ENCODE results near the gene ST3GAL3.

GRCh38 chr1:43908226-43908625, 200.9 kb downstream of the ST3GAL3 start:
- TF ChIP-seq KLF1 (tag by site-specific recombination; IDR thresholded peaks at IDR 0.05), result no peak
- no peak for TF ChIP-seq TRIM28 (IDR thresholded peaks at IDR 0.05; ENCODE audit: borderline replicate concordance, low read length)
- TF ChIP-seq CTCF (tag by site-specific recombination; IDR thresholded peaks at IDR 0.05), result no peak
- no peak for TF ChIP-seq ZNF701 (tag by site-specific recombination; IDR thresholded peaks at IDR 0.05)
- no peak for TF ChIP-seq TSHZ1 (tag by site-specific recombination; IDR thresholded peaks at IDR 0.05; ENCODE audit: borderline replicate concordance)
- TF ChIP-seq SALL2 (tag by site-specific recombination; IDR thresholded peaks at IDR 0.05; ENCODE audit: borderline replicate concordance), result no peak
- no peak for TF ChIP-seq ZNF324 (tag by site-specific recombination; IDR thresholded peaks at IDR 0.05)
- no peak for TF ChIP-seq RBAK (tag by site-specific recombination; IDR thresholded peaks at IDR 0.05)
- TF ChIP-seq HIC1 (tag by site-specific recombination; IDR thresholded peaks at IDR 0.05), result no peak
